D341Med (cell line): ENCODE data around the gene PLEKHN1.

Source experiments
- DNase-seq: peaks from one replicate; pipeline ENCODE4 v3.0.0; 2012; ENCODE audit warnings: low spot score

The PLEKHN1 gene

GRCh38 chr1:930633-931138 is 35.6 kb upstream of the PLEKHN1 start:
- no peak for DNase-seq

GRCh38 chr1:931380-932172 is 34.7 kb upstream of the PLEKHN1 start:
- no peak for DNase-seq

- DNase-seq: no peak
These were observed 34.1 kb upstream of the PLEKHN1 start for GRCh38 chr1:932173-932510.

- peak; percentile 64 for DNase-seq
These were observed 33.3 kb upstream of the PLEKHN1 start for GRCh38 chr1:932776-933602.

- peak; percentile 62 for DNase-seq
These were observed 32.7 kb upstream of the PLEKHN1 start for GRCh38 chr1:933603-933940.

GRCh38 chr1:934991-935750 is 31.1 kb upstream of the PLEKHN1 start:
- no peak for DNase-seq

GRCh38 chr1:935751-936231 is 30.5 kb upstream of the PLEKHN1 start:
- peak; percentile 84 for DNase-seq

- no peak for DNase-seq
These were observed 29.7 kb upstream of the PLEKHN1 start for GRCh38 chr1:936348-937264.

GRCh38 chr1:937521-937920 is 28.8 kb upstream of the PLEKHN1 start:
- no peak for DNase-seq

GRCh38 chr1:938088-938683 is 28.1 kb upstream of the PLEKHN1 start:
- DNase-seq: no peak

- no peak for DNase-seq
These were observed 27.4 kb upstream of the PLEKHN1 start for GRCh38 chr1:938711-939489.

- no peak for DNase-seq
These were observed 26.7 kb upstream of the PLEKHN1 start for GRCh38 chr1:939511-940106.

GRCh38 chr1:940107-941014 is 25.9 kb upstream of the PLEKHN1 start:
- peak; percentile 81 for DNase-seq

GRCh38 chr1:941015-941587 is 25.2 kb upstream of the PLEKHN1 start:
- DNase-seq: no peak

GRCh38 chr1:941588-942383 is 24.5 kb upstream of the PLEKHN1 start:
- DNase-seq: peak; percentile 83

- no peak for DNase-seq
These were observed 23.9 kb upstream of the PLEKHN1 start for GRCh38 chr1:942411-942821.

GRCh38 chr1:942864-943533 is 23.3 kb upstream of the PLEKHN1 start:
- no peak for DNase-seq
